ENCODE data around the gene NEAT1. TPM values are rescaled to one million over a fixed set of nuclear protein-coding genes. Genes with fewer than 3 reads are reported as not detected.
A peak's percentile ranks its signal among the peaks of the same experiment; 100 is the strongest.

NEAT1 gene
- total and polyA plus RNA-seq, 2 of the 8 experiments (the other 6 are each of a cell fraction or from before 2014, with no cell fraction given) = 2.4 to 10.7 TPM

DNA sequence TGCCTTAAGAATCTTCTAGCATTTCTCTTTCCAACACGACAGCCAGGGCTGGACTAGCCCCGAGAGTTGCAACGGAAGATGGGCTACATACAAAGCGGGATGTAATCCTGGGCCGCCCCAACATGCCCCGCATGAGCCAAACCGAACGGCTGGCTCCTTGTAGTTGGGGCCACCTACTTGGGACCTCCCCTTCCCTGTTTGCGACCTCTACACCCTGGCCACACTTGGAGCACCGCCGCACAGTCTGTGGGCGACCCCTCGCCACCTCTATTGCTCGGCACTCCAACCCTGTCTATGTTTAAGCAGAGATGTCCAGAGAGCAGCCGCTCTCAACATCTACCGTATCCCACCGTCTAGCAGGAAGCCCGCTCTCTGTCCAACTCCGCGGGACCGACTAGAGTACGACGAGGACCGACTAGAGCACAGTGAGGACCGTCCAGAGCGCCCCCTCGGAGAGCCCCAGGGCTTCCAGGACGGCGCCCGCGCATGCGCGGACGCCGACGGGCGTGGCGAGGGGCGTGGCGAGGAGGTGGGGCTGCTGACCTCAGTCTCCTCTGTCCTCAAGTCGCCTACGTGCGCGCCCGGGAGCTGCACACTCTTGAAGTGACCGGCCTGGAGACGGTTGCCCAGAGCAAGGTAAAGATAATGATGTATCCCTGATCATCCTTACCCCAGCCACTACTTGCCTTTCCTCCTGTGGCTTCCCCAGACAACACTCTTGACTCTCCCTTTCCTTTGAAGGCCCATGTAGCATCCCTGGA is 32.3 kb downstream of the NEAT1 start (continued):
- TF ChIP-seq, protein P1, sequence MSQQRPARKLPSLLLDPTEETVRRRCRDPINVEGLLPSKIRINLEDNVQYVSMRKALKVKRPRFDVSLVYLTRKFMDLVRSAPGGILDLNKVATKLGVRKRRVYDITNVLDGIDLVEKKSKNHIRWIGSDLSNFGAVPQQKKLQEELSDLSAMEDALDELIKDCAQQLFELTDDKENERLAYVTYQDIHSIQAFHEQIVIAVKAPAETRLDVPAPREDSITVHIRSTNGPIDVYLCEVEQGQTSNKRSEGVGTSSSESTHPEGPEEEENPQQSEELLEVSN (IDR thresholded peaks at IDR 0.05) = peak; percentile 48; the same call in 1 of the 2 replicates
- TF ChIP-seq NRF1 (IDR thresholded peaks at IDR 0.05; ENCODE audit: low read depth, low read length) = peak; percentile 78
- no peak for TF ChIP-seq ZNF274 (IDR thresholded peaks at IDR 0.05; ENCODE audit: borderline replicate concordance, extremely low read depth, low read length)
- no peak for TF ChIP-seq CBX5 (IDR thresholded peaks at IDR 0.05; ENCODE audit: low read depth, low read length)
- TF ChIP-seq SP1 (IDR thresholded peaks at IDR 0.05; ENCODE audit: low read depth, low read length) = 0 out of 2 replicates have a peak, but pooled peaks have one; percentile 20
- no peak for TF ChIP-seq JUND (IDR thresholded peaks at IDR 0.05; ENCODE audit: low read length)

All from H1 (cell line).